Spleen (tissue), 7 donors: ENCODE results near the gene EDAR.

Experiments used
- POLR2A ChIP-seq, 3 donors: fragments of 450-650 bp; IDR thresholded peaks; one replicate each; pipeline ENCODE4 v1.5.1; 2017; ENCODE audit warnings: antibody characterized with exemption in 3 of 3, mild to moderate bottlenecking in 1 of 3
- TF ChIP-seq, protein P1 (sequence below), 11 experiments: fragments of 200-600 bp in 7 of 11; fragments of 450-650 bp in 4 of 11; sonication (generic) in 4 of 11; IDR thresholded peaks in 8 of 11; conservative IDR thresholded peaks in 3 of 11; 1 replicate in 7 of 11; 2 replicates in 4 of 11; pipeline versions ENCODE4 v1.4.0 to v1.8.0; 2016 to 2021; ENCODE audit warnings: antibody characterized with exemption in 11 of 11, inconsistent platforms in 4 of 11, mild to moderate bottlenecking in 1 of 11
- donor health status: DM: no; HTN: no; CAD: no; lungs with moderate emphysema.
- donor health status: DM: no; HTN: no; CAD: no.
- donor health status: DM: no; HTN: no; CAD: no.

DNA sequence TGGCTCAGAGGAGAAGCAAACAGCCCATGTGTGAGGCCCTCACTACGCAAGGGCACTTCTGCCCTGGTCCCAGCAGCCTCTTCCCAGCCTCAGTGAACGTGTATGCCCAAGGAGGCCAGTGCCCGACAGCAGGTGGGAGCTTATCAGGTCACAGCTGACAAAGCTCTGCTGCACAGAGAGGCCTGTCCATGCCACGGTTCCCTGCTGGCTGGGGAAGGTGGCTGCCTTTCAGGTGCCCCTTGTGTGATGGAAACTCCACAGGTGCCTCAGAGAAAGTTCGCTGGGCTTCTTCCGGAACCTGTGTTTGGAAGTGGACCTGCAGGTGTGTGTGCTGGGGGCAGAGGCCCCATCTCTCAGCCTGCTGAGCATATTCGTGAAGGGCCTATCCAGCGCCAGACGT is 47.3 kb downstream of the EDAR start:
- TF ChIP-seq, protein P1, sequence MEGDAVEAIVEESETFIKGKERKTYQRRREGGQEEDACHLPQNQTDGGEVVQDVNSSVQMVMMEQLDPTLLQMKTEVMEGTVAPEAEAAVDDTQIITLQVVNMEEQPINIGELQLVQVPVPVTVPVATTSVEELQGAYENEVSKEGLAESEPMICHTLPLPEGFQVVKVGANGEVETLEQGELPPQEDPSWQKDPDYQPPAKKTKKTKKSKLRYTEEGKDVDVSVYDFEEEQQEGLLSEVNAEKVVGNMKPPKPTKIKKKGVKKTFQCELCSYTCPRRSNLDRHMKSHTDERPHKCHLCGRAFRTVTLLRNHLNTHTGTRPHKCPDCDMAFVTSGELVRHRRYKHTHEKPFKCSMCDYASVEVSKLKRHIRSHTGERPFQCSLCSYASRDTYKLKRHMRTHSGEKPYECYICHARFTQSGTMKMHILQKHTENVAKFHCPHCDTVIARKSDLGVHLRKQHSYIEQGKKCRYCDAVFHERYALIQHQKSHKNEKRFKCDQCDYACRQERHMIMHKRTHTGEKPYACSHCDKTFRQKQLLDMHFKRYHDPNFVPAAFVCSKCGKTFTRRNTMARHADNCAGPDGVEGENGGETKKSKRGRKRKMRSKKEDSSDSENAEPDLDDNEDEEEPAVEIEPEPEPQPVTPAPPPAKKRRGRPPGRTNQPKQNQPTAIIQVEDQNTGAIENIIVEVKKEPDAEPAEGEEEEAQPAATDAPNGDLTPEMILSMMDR (IDR thresholded peaks at IDR 0.05 in 8 of 11, conservative IDR thresholded peaks at IDR 0.05 in 3 of 11): no peak
- no peak for TF ChIP-seq POLR2A (IDR thresholded peaks at IDR 0.05)
